ENCODE measurements around the gene OR2D2. TPM values are rescaled to one million over a fixed set of nuclear protein-coding genes. Genes with fewer than 3 reads are reported as not detected.
"Not testable (repeated sequence)": the region's sequence is repeated elsewhere in the genome, so short reads cannot be mapped to it uniquely, and the experiment has no call there.

OR2D2 gene
- total RNA-seq, 1 donor, result 0.10 TPM

- H3K27me3 ChIP-seq (ENCODE audit: insufficient read depth, low read length); H3K4me1 ChIP-seq (ENCODE audit: insufficient read depth, low read length); H3K4me3 ChIP-seq (ENCODE audit: low read length): not testable (repeated sequence)
- peaks cover 11% of the 10 kb centered on the region for H3K9me3 ChIP-seq (ENCODE audit: low read depth, low read length)
Observed at GRCh38 chr11:6854801-6855200, 37.5 kb downstream of the OR2D2 start.

- H3K27me3 ChIP-seq (ENCODE audit: insufficient read depth, low read length), result no peaks in the 10 kb centered on the region
- no peak overlapping the region for H3K4me3 ChIP-seq (ENCODE audit: low read length)
- H3K9me3 ChIP-seq (ENCODE audit: low read depth, low read length), result peaks cover 11% of the 10 kb centered on the region
- no peaks in the 10 kb centered on the region for H3K4me1 ChIP-seq (ENCODE audit: insufficient read depth, low read length)
Observed at GRCh38 chr11:6850526-6850925, 41.8 kb downstream of the OR2D2 start.

- Histone ChIP-seq H3K4me3 (ENCODE audit: low read length) (no peak within 1 kb of the TSS), H3K4me1 (ENCODE audit: insufficient read depth, low read length) (no peaks in the 10 kb centered on the region), H3K27me3 (ENCODE audit: insufficient read depth, low read length) (peaks cover 4% of the 10 kb centered on the region), H3K9me3 (ENCODE audit: low read depth, low read length) (no peaks in the 10 kb centered on the region)
Observed at GRCh38 chr11:6845383-6845782, 46.9 kb downstream of the OR2D2 start, which contains the start of gene OR10A5. Gene OR10A5, plus strand, starts transcription at chr11:6845683. Its CDS starts 0 bp downstream, at chr11:6845683.

GRCh38 chr11:6844356-6844755 is 47.9 kb downstream of the OR2D2 start:
- H3K4me1 ChIP-seq (ENCODE audit: insufficient read depth, low read length), result no peaks in the 10 kb centered on the region
- H3K9me3 ChIP-seq (ENCODE audit: low read depth, low read length), result no peaks in the 10 kb centered on the region
- peaks cover 4% of the 10 kb centered on the region for H3K27me3 ChIP-seq (ENCODE audit: insufficient read depth, low read length)
- H3K4me3 ChIP-seq (ENCODE audit: low read length), result no peak overlapping the region

- no peak overlapping the region for H3K4me3 ChIP-seq (ENCODE audit: low read length)
Observed at GRCh38 chr11:6843670-6844069, 48.6 kb downstream of the OR2D2 start.

GRCh38 chr11:6841694-6842093 is 50.6 kb downstream of the OR2D2 start:
- no peak overlapping the region for H3K4me3 ChIP-seq (ENCODE audit: low read length)
- H3K4me1 ChIP-seq (ENCODE audit: insufficient read depth, low read length), result no peaks in the 10 kb centered on the region
- H3K9me3 ChIP-seq (ENCODE audit: low read depth, low read length), result no peaks in the 10 kb centered on the region
- H3K27me3 ChIP-seq (ENCODE audit: insufficient read depth, low read length), result peaks cover 4% of the 10 kb centered on the region

More at GRCh38 chr11:6843670-6844069, 48.6 kb downstream of the OR2D2 start:
- Histone ChIP-seq H3K4me1 (ENCODE audit: insufficient read depth, low read length) (no peaks in the 10 kb centered on the region), H3K27me3 (ENCODE audit: insufficient read depth, low read length) (peaks cover 4% of the 10 kb centered on the region), H3K9me3 (ENCODE audit: low read depth, low read length) (no peaks in the 10 kb centered on the region)

Other genes starting within 250 kb of the OR2D2 start
- gene DCHS1, start 236.7 kb downstream of the OR2D2 start, total RNA-seq, result 3.8 TPM
- gene MRPL17, start 209.2 kb downstream of the OR2D2 start, total RNA-seq, result 9.0 TPM
- 0.10 TPM for gene OR2AG2, start 120.5 kb downstream of the OR2D2 start, total RNA-seq
- not detected for gene OR2AG1, start 109.5 kb downstream of the OR2D2 start, total RNA-seq
- gene OR6A2, start 92.8 kb downstream of the OR2D2 start, total RNA-seq, result not detected
- gene OR10A5, start 46.8 kb downstream of the OR2D2 start, total RNA-seq, result not detected
- gene OR10A2, start 29.4 kb downstream of the OR2D2 start, total RNA-seq, result not detected
- not detected for gene OR10A4, start 15.9 kb downstream of the OR2D2 start, total RNA-seq
- not detected for gene OR2D3, start 28.5 kb upstream of the OR2D2 start, total RNA-seq
- gene ZNF215, start 33.9 kb upstream of the OR2D2 start, total RNA-seq, result 0.52 TPM
- not detected for gene ZNF214, start 127.8 kb upstream of the OR2D2 start, total RNA-seq
- gene NLRP14, start 128.0 kb upstream of the OR2D2 start, total RNA-seq, result under 0.01 TPM
- not detected for gene RBMXL2, start 196.5 kb upstream of the OR2D2 start, total RNA-seq

Measured in mononuclear cell (primary cell).